Hindlimb muscle (tissue), 1 donor: ENCODE measurements around the gene TMEM167A. TPM values are rescaled to one million over a fixed set of nuclear protein-coding genes. Genes with fewer than 3 reads are reported as not detected.

ENCODE experiments used
- DNase-seq: peaks from one replicate; pipeline ENCODE4 v3.0.0-alpha.2; 2013
- polyA plus RNA-seq: library from polyadenylated mRNA; unstranded; fragments of 120-200 nt; gene quantifications from one replicate; pipeline ENCODE4 v1.2.1, GENCODE V29; 2013; ENCODE audit not compliant: insufficient read length

The TMEM167A gene
- polyA plus RNA-seq, 1 donor, result 51.6 TPM

DNA sequence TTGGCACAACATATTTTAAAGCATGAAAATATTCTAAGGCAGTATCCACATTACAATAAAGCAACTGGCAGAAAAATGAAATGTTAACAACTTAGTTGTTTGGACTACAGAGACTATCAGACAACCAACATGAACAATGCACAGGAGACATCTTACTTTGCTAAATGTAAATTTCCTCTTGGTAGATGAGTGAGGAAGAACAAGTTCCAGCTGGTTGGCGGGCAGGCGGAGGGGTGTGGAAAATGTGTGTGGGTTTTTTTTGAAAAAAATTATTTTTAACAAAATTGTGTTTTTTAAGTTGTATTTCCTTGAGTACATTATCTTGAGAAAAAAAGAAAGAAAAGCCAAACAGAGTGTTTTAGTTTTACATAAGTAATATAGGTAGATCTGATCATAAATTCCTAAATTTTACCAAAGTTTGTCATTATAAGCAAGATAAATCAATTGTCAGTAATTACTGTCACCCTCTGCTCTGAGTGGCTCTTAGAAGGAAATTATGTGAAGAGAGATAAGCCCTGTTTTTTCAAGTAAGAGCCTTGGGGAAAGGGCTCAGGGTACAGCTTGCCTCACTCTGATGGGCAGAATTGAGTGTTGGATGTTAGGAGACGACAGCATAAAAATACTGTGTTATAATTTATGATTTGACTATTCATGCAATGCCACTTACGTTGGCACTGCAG is 42.5 kb downstream of the TMEM167A start:
- no peak for DNase-seq

DNA sequence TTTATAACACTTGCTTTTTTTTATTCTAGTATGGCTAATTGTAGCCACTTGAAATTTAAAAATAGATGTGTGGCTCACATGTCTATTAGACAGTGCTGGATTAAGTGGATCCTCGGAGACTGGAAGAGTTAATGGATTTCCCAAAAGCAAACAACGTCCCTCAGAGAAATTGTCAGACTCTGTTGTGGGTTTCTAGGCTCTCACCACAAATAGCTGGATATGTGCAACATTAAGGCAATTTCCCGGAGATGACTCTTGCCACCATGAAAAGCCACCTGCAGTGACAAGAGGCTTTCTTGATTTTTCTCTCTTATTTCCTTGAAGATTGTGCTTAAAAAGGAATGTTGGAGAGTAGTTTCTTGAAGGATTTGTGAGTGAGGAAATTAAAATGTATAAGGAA is 43.2 kb downstream of the TMEM167A start:
- no peak for DNase-seq

DNA sequence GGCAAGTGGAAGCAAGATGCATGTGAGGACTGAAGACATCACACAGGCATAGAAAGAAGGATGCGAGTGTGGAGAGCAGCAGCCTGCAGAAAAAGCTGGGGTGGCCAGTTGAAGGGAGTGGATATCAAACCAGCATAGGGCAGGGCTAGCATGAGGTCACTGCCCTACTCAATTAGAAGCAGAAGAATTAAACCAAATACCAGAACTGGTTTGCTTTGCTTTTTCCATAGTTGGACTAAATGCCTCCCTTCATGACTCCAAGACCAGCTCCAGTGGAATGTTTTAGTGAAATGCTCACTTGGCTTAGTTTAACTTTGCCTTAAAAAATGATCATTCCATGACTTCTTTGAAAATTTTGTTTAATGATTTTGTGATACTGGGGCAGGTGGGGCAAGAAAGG is 45.8 kb downstream of the TMEM167A start:
- DNase-seq, result no peak

- no peak for DNase-seq
These were observed 47.3 kb downstream of the TMEM167A start for GRCh38 chr5:83029912-83030311.

DNA sequence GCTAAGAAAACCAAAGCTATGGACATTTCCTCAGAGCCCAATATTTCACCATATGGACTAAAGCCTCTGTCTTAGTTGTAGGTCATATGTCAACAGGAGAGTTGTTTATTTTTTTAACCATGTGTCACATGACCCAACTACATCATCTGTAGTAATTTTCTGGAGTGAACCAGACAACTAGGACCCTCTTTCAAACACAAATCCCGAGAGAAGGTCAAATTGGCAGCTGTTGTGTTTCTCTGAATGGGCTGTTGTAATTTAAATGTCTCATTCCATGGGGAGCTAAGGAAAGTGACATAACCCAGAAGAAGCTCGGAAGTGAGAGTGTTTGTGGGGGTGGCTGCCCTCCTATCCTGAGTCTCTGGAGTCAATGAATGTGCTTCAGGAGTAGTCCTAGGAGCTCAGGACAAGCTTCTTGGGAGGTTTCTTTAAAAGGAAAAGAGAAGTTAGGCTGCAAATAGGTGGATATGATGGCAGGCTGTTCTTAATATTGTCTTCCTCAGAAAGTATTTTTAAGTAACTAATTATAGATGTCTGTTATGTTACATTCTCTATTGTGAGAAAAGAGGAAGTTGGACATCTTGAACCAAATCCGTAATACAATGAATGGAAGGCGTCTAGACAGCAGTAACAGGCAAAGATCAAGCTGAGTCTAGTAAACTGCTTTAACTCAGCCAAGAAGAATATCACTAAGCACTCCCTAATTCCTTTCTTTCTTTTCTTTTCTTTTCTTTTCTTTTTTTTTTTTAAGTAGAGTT is 50.1 kb downstream of the TMEM167A start:
- no peak for DNase-seq

DNA sequence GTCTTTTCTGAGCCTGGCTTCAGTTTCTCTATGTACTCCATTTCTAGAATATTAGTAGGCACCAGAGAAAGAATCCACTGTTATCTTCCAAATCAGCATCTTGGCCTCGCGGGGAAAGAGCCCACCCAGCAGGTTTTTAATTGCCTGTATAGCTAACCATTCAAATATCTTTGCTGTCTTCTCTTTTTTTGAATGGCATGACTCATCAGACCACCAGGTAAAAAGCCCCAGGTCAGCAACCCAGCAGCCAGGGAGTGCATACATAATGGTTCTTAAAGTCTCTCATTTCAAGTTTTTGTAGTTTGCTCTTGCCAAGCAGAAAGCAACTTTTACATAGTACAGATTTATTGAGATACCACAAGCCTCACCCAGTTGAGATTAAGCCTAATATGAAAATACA is 50.7 kb downstream of the TMEM167A start:
- DNase-seq, result no peak

DNA sequence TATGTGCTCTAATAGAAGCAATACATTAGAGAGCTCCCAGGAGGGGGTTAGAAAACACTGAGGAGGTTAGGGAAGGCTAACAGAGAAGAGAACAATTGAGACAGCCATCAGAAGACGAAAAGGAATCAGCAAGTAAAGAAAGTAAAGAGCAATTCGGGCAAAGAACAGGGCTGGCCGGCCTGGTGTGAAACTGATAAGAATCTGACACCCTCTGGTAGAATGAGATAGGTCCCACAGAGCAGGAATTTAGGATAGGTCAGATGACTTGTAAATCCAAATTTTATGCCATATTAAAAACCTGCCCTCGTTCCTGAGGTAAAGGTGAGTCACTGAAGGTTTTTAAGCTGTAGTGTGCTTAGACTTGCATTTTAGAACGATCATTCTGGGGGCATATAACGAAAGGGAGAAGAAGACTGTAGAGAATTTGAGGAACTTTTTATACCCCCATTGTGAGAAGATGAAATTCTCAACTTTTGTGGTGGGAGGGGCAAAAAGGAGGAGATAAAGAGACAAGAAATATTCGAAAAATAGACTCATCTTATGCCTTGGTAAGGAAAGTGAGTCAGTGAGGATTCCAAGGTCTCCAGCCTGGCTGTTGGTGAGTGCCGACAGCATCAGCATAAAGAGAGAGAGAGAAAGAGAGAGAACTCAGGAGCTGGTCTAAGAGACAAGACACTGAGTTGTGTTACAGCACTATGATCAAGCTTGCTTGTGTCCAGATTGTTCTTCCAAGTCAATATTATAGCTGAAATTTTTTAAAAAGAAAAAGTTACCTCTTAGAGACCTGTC is 51.3 kb downstream of the TMEM167A start:
- no peak for DNase-seq

GRCh38 chr5:83022334-83022733 is 54.9 kb downstream of the TMEM167A start:
- no peak for DNase-seq

DNA sequence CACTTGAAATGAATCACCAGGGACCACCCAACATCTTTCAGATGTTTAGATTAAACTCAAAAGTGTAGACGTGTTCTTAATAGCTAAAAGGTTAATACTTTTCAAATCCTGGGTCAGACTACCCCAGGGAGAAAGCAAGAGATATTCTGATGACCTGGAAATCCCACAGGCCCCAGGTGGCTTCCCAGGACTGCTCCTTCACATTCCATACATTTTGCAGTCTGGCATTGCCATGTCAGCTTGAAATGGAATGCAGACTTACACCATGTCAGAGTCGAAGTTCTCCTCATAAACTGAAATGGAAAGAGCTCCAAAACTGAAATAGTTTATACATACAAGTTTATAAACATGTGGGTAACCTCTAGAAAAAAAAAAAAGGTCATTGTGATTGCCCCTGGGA is 61.5 kb downstream of the TMEM167A start:
- no peak for DNase-seq

DNA sequence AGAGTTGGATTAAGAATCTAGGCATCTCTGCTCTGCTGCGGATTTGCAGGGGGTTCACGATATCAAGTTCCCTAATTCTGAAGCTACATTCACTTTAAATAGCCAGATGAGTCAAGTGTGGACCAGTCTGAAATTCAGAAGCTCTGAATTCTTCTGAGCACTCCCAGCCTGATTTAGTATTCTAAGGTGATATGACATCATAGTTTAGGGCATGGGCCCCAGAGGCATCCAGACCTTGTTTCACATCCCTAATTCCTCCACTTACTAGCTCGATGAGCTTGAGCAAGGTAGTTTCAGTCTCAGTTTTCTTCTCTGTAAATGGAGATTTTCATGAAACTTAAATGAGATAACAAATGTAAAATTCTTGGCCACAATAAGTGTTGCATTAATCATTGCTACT is 65.2 kb downstream of the TMEM167A start:
- no peak for DNase-seq

DNA sequence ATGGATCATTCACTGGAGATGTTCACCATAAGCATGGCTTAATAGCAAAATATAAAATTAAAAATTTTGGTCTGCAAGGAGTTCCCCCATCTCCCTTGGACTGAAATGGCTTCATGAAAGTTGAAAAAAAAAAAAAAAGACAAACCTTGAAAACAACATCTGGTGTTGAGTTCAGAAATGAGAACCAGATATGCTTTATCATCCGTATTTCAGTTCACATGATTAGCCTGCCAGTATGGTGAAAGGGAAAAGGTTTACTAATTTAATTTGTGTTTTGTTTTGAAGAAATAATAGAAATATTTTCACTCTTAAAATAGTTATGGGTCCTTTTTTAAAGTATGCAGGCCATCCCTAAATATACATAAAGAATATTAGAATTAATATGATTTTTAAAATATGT is 67.8 kb downstream of the TMEM167A start:
- DNase-seq, result no peak

DNA sequence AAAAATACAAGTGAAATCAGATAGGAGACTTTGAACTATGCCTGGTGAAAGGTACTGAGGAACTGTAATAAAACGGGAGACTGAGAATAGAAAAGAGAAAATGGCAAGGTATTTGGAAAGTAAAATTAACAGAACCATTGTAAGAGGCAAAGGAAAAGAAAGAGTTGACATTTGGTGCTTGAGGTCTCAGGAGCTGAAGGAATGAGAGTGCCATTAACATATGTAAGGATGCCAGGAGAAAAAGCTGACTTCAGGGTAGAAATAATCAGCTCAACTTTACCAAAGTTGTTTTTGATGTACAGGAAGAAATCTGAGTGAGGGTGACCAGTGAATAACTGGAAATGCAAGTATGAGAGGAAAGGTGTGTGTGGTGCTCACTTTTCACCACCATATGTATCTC is 69.4 kb downstream of the TMEM167A start:
- no peak for DNase-seq

GRCh38 chr5:83006683-83007283 is 70.4 kb downstream of the TMEM167A start:
- DNase-seq, result no peak

DNA sequence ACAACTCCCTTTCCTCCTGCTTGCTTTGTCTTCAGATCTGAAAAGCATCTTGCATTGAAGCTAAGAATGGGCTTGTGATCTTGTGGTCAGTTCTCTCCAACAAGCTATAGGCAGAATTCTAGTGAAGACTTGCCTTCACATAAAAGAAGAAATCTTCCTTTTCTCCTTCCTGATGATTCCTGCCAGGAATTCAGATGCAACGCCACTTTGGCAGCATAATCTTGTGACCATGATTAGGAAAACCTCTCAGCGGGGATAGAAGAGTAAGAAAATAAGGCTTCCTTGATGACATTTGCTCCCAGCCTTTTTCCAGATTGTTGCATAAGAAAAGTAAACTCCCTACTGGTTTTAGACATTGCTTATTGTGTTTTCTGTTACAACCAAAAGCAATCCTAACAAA is 73.4 kb downstream of the TMEM167A start:
- no peak for DNase-seq

Other genes with a start within 250 kb of the TMEM167A start
- gene XRCC4, start 153 bp upstream of the TMEM167A start, polyA plus RNA-seq, result 5.5 TPM